MV-4-11 (cell line): ENCODE measurements around the gene MGMT.

Experiments
- DNase-seq: peaks from one replicate; lab custom pipeline; 2025; lab: John Stamatoyannopoulos, UW

The MGMT gene

GRCh38 chr10:129712000-129712399 is 245.0 kb downstream of the MGMT start:
- no peak for DNase-seq

- no peak for DNase-seq
Measured at GRCh38 chr10:129713659-129714265, 246.7 kb downstream of the MGMT start.

- no peak for DNase-seq
Measured at GRCh38 chr10:129715805-129716204, 248.8 kb downstream of the MGMT start.

- peak; percentile 76 for DNase-seq
Measured at GRCh38 chr10:129716211-129716681, 249.2 kb downstream of the MGMT start.

- DNase-seq = no peak
Measured at GRCh38 chr10:129716881-129717280, 249.8 kb downstream of the MGMT start.

- DNase-seq = no peak
Measured at GRCh38 chr10:129717816-129718547, 250.9 kb downstream of the MGMT start.

- DNase-seq = no peak
Measured at GRCh38 chr10:129718548-129719414, 251.7 kb downstream of the MGMT start.

- DNase-seq = no peak
Measured at GRCh38 chr10:129719415-129719739, 252.3 kb downstream of the MGMT start.

- DNase-seq = no peak
Measured at GRCh38 chr10:129719889-129720590, 253.0 kb downstream of the MGMT start.

GRCh38 chr10:129725011-129725410 is 258.0 kb downstream of the MGMT start:
- no peak for DNase-seq

GRCh38 chr10:129725482-129725881 is 258.4 kb downstream of the MGMT start:
- DNase-seq = no peak

- DNase-seq = no peak
Measured at GRCh38 chr10:129725890-129726631, 259.0 kb downstream of the MGMT start.

- no peak for DNase-seq
Measured at GRCh38 chr10:129727071-129727470, 260.0 kb downstream of the MGMT start.

GRCh38 chr10:129727495-129727894 is 260.5 kb downstream of the MGMT start:
- no peak for DNase-seq

GRCh38 chr10:129728246-129728820 is 261.3 kb downstream of the MGMT start:
- DNase-seq = no peak

- DNase-seq = no peak
Measured at GRCh38 chr10:129728905-129729795, 262.1 kb downstream of the MGMT start.

GRCh38 chr10:129730272-129730992 is 263.4 kb downstream of the MGMT start:
- no peak for DNase-seq

- DNase-seq = no peak
Measured at GRCh38 chr10:129730993-129731325, 263.9 kb downstream of the MGMT start.

- DNase-seq = no peak
Measured at GRCh38 chr10:129740532-129741279, 273.7 kb downstream of the MGMT start.
